ENCODE results near the gene SAMD3.
"Not testable (repeated sequence)": the region's sequence is repeated elsewhere in the genome, so short reads cannot be mapped to it uniquely, and the experiment has no call there.

Gene SAMD3

GRCh38 chr6:130138116-130138908 lies 84.4 kb downstream of the SAMD3 start:
- TF ChIP-seq ZNF274 (IDR thresholded peaks at IDR 0.05; ENCODE audit: low read depth, low read length), result no peak
- H3K4me3 ChIP-seq (ENCODE audit: low read length), result no peak overlapping the region

- TF ChIP-seq ZNF274 (IDR thresholded peaks at IDR 0.05; ENCODE audit: low read depth, low read length), result no peak
- H3K4me3 ChIP-seq (ENCODE audit: low read length), result no peak overlapping the region
These were observed 86.0 kb downstream of the SAMD3 start for GRCh38 chr6:130136798-130137197.

GRCh38 chr6:130134582-130134981 lies 88.2 kb downstream of the SAMD3 start:
- TF ChIP-seq ZNF274 (IDR thresholded peaks at IDR 0.05; ENCODE audit: low read depth, low read length), result no peak
- no peak overlapping the region for H3K4me3 ChIP-seq (ENCODE audit: low read length)

- no peak overlapping the region for H3K4me3 ChIP-seq (ENCODE audit: low read length)
- no peak for TF ChIP-seq ZNF274 (IDR thresholded peaks at IDR 0.05; ENCODE audit: low read depth, low read length)
These were observed 90.5 kb downstream of the SAMD3 start for GRCh38 chr6:130132286-130132701.

- no peak overlapping the region for H3K4me3 ChIP-seq (ENCODE audit: low read length)
- no peak for TF ChIP-seq ZNF274 (IDR thresholded peaks at IDR 0.05; ENCODE audit: low read depth, low read length)
These were observed 92.9 kb downstream of the SAMD3 start for GRCh38 chr6:130129762-130130246.

- no peak overlapping the region for H3K4me3 ChIP-seq (ENCODE audit: low read length)
- TF ChIP-seq ZNF274 (IDR thresholded peaks at IDR 0.05; ENCODE audit: low read depth, low read length), result no peak
These were observed 94.4 kb downstream of the SAMD3 start for GRCh38 chr6:130128326-130128725.

- TF ChIP-seq ZNF274 (IDR thresholded peaks at IDR 0.05; ENCODE audit: low read depth, low read length), result no peak
- H3K4me3 ChIP-seq (ENCODE audit: low read length), result no peak overlapping the region
These were observed 95.6 kb downstream of the SAMD3 start for GRCh38 chr6:130127195-130127594.

GRCh38 chr6:130122243-130122642 lies 100.5 kb downstream of the SAMD3 start:
- TF ChIP-seq ZNF274 (IDR thresholded peaks at IDR 0.05; ENCODE audit: low read depth, low read length), result no peak
- H3K4me3 ChIP-seq (ENCODE audit: low read length), result no peak overlapping the region

- no peak for TF ChIP-seq ZNF274 (IDR thresholded peaks at IDR 0.05; ENCODE audit: low read depth, low read length)
- no peak overlapping the region for H3K4me3 ChIP-seq (ENCODE audit: low read length)
These were observed 102.0 kb downstream of the SAMD3 start for GRCh38 chr6:130120731-130121130.

- H3K4me3 ChIP-seq (ENCODE audit: low read length), result no peak overlapping the region
- no peak for TF ChIP-seq ZNF274 (IDR thresholded peaks at IDR 0.05; ENCODE audit: low read depth, low read length)
These were observed 103.5 kb downstream of the SAMD3 start for GRCh38 chr6:130119211-130119610.

GRCh38 chr6:130118236-130118635 lies 104.5 kb downstream of the SAMD3 start:
- no peak overlapping the region for H3K4me3 ChIP-seq (ENCODE audit: low read length)
- TF ChIP-seq ZNF274 (IDR thresholded peaks at IDR 0.05; ENCODE audit: low read depth, low read length), result no peak

- not testable (repeated sequence) for H3K4me3 ChIP-seq (ENCODE audit: low read length)
These were observed 105.5 kb downstream of the SAMD3 start for GRCh38 chr6:130117187-130117701.

- TF ChIP-seq ZNF274 (IDR thresholded peaks at IDR 0.05; ENCODE audit: low read depth, low read length), result no peak
- H3K4me3 ChIP-seq (ENCODE audit: low read length), result no peak overlapping the region
These were observed 106.5 kb downstream of the SAMD3 start for GRCh38 chr6:130116273-130116672.

- H3K4me3 ChIP-seq (ENCODE audit: low read length), result no peak overlapping the region
- no peak for TF ChIP-seq ZNF274 (IDR thresholded peaks at IDR 0.05; ENCODE audit: low read depth, low read length)
These were observed 107.7 kb downstream of the SAMD3 start for GRCh38 chr6:130115036-130115435.

- no peak for TF ChIP-seq ZNF274 (IDR thresholded peaks at IDR 0.05; ENCODE audit: low read depth, low read length)
- no peak overlapping the region for H3K4me3 ChIP-seq (ENCODE audit: low read length)
These were observed 109.5 kb downstream of the SAMD3 start for GRCh38 chr6:130113201-130113710.

Data from GM08714 (cell line).